Astrocyte (in vitro differentiated cells and primary cell): ENCODE results near the gene HSP90AA1. TPM values are rescaled to one million over a fixed set of nuclear protein-coding genes. Genes with fewer than 3 reads are reported as not detected.

Experiments
- DNase-seq: peaks from one replicate; pipeline ENCODE4 v3.0.0-alpha.2; 2010; ENCODE audit warnings: low read depth
- FAIRE-seq: peaks from 2 replicates; lab custom pipeline; 2011; peaks lifted over from hg19 to GRCh38; lab: Jason Lieb, UNC
- H2AFZ ChIP-seq: 2 replicates; pipeline ENCODE4 v1.6.0; 2012; ENCODE audit warnings: low read depth, low read length, inconsistent platforms
- H3K27ac ChIP-seq: 2 replicates; pipeline ENCODE4 v1.5.1; 2011; ENCODE audit warnings: low read depth, low read length, inconsistent platforms
- H3K27me3 ChIP-seq: 2 replicates; pipeline ENCODE4 v1.6.0; 2011; ENCODE audit warnings: low read length, inconsistent platforms; ENCODE audit not compliant: insufficient read depth
- H3K36me3 ChIP-seq: 2 replicates; pipeline ENCODE4 v1.5.1; 2011; ENCODE audit warnings: low read length, inconsistent platforms; ENCODE audit not compliant: insufficient read depth
- H3K4me1 ChIP-seq: 2 replicates; pipeline ENCODE4 v1.5.1; 2011; ENCODE audit warnings: low read length, inconsistent platforms; ENCODE audit not compliant: insufficient read depth
- H3K4me2 ChIP-seq: 2 replicates; pipeline ENCODE4 v1.6.0; 2012; ENCODE audit warnings: low read length, inconsistent platforms
- H3K4me3 ChIP-seq: 2 replicates; pipeline ENCODE4 v1.5.1; 2011; ENCODE audit warnings: low read depth, mild to moderate bottlenecking, low read length, inconsistent platforms; ENCODE audit not compliant: insufficient read depth
- H3K79me2 ChIP-seq: 2 replicates; pipeline ENCODE4 v1.6.0; 2012; ENCODE audit warnings: mild to moderate bottlenecking, low read length, inconsistent platforms; ENCODE audit not compliant: insufficient read depth
- H3K9ac ChIP-seq: 2 replicates; pipeline ENCODE4 v1.6.0; 2012; ENCODE audit warnings: mild to moderate bottlenecking, low read length, inconsistent platforms
- H3K9me3 ChIP-seq: 2 replicates; pipeline ENCODE4 v1.5.1; 2012; ENCODE audit warnings: low read depth, mild to moderate bottlenecking, low read length, inconsistent platforms; ENCODE audit not compliant: insufficient read depth
- H4K20me1 ChIP-seq: 2 replicates; pipeline ENCODE4 v1.6.0; 2012; ENCODE audit warnings: low read length, inconsistent platforms; ENCODE audit not compliant: insufficient read depth
- H3K27ac Mint-ChIP-seq: one replicate; pipeline ENCODE4 v1.8.0; 2021; ENCODE audit warnings: mild to moderate bottlenecking, mixed read lengths; ENCODE audit not compliant: unreplicated experiment
- H3K27me3 Mint-ChIP-seq: one replicate; pipeline ENCODE4 v1.8.0; 2021; ENCODE audit warnings: low read depth, mixed read lengths; ENCODE audit not compliant: unreplicated experiment
- H3K36me3 Mint-ChIP-seq: one replicate; pipeline ENCODE4 v1.8.0; 2021; ENCODE audit warnings: low read depth, mixed read lengths; ENCODE audit not compliant: unreplicated experiment
- H3K4me1 Mint-ChIP-seq: one replicate; pipeline ENCODE4 v1.8.0; 2021; ENCODE audit warnings: low read depth, mixed read lengths; ENCODE audit not compliant: unreplicated experiment
- H3K4me3 Mint-ChIP-seq: one replicate; pipeline ENCODE4 v1.8.0; 2021; ENCODE audit warnings: mild to moderate bottlenecking, moderate library complexity, mixed read lengths; ENCODE audit not compliant: unreplicated experiment
- H3K9me3 Mint-ChIP-seq: one replicate; pipeline ENCODE4 v1.8.0; 2021; ENCODE audit warnings: mild to moderate bottlenecking, mixed read lengths; ENCODE audit not compliant: unreplicated experiment
- CTCF ChIP-seq: IDR thresholded peaks from 2 replicates; pipeline ENCODE4 v1.5.1; 2011; ENCODE audit warnings: low read depth, mild to moderate bottlenecking, inconsistent platforms, low read length, moderate library complexity; ENCODE audit not compliant: insufficient read depth
- EZH2 ChIP-seq: IDR thresholded peaks from 2 replicates; pipeline ENCODE4 v1.6.1; 2012; ENCODE audit warnings: mild to moderate bottlenecking, low read length, inconsistent platforms; ENCODE audit not compliant: insufficient read depth
- total RNA-seq: library from RNA; stranded (reverse); gene quantifications from 2 replicates; pipeline ENCODE4 v1.2.1, GENCODE V29; 2021

The HSP90AA1 gene
- total RNA-seq, 1 donor from 2014 or later: 428 TPM

- peaks cover 60% of the 10 kb centered on the region for H3K79me2 ChIP-seq
- peaks cover 24% of the 10 kb centered on the region for H3K4me1 ChIP-seq
- peaks cover 33% of the 10 kb centered on the region for H3K4me1 Mint-ChIP-seq
- FAIRE-seq (peak; percentile 45), DNase-seq (no peak)
- peaks cover 73% of the 10 kb centered on the region for H4K20me1 ChIP-seq
- H3K27me3 Mint-ChIP-seq: no peaks in the 10 kb centered on the region
- H3K27ac Mint-ChIP-seq: no peak overlapping the region
- no peak overlapping the region for H3K9ac ChIP-seq
- no peak overlapping the region for H3K4me3 Mint-ChIP-seq
- no peak overlapping the region for H3K27ac ChIP-seq
- TF ChIP-seq EZH2 (no peak), CTCF (no peak)
- H3K9me3 ChIP-seq: no peaks in the 10 kb centered on the region
- H3K36me3 Mint-ChIP-seq: peaks cover 39% of the 10 kb centered on the region
- no peak overlapping the region for H3K4me3 ChIP-seq
- no peaks in the 10 kb centered on the region for H3K27me3 ChIP-seq
- peaks cover 71% of the 10 kb centered on the region for H3K36me3 ChIP-seq
- H3K9me3 Mint-ChIP-seq: no peaks in the 10 kb centered on the region
- H2AFZ ChIP-seq: no peak overlapping the region
- H3K4me2 ChIP-seq: peak overlapping the region; percentile 96
Observed at GRCh38 chr14:102081231-102082080, 5.4 kb downstream of the HSP90AA1 start.

- H3K27ac ChIP-seq: no peak overlapping the region
- H2AFZ ChIP-seq: no peak overlapping the region
- DNase-seq (no peak), FAIRE-seq (no peak)
- Mint-ChIP-seq H3K4me1 (peaks cover 31% of the 10 kb centered on the region), H3K9me3 (no peaks in the 10 kb centered on the region), H3K27ac (no peak overlapping the region), H3K27me3 (no peaks in the 10 kb centered on the region), H3K36me3 (peaks cover 34% of the 10 kb centered on the region), H3K4me3 (no peak overlapping the region)
- peak overlapping the region; percentile 96 for H3K4me2 ChIP-seq
- no peak overlapping the region for H3K9ac ChIP-seq
- peaks cover 22% of the 10 kb centered on the region for H3K4me1 ChIP-seq
- H3K9me3 ChIP-seq: no peaks in the 10 kb centered on the region
- H3K79me2 ChIP-seq: peaks cover 50% of the 10 kb centered on the region
- peaks cover 65% of the 10 kb centered on the region for H3K36me3 ChIP-seq
- H3K27me3 ChIP-seq: no peaks in the 10 kb centered on the region
- H3K4me3 ChIP-seq: no peak overlapping the region
- peaks cover 63% of the 10 kb centered on the region for H4K20me1 ChIP-seq
- TF ChIP-seq EZH2 (no peak), CTCF (no peak)
Observed at GRCh38 chr14:102080183-102081080, 6.4 kb downstream of the HSP90AA1 start.
